ENCODE measurements around the gene HTT. TPM values are rescaled to one million over a fixed set of nuclear protein-coding genes. Genes with fewer than 3 reads are reported as not detected.
A peak's percentile ranks its signal among the peaks of the same experiment; 100 is the strongest.

The HTT gene
- total RNA-seq: 49.8 TPM

- intact Hi-C loops (cut with DNase I): no loop called here
- Histone ChIP-seq H3K27me3 (no peaks in the 10 kb centered on the region), H3K4me1 (peaks cover 35% of the 10 kb centered on the region), H3K4me3 (peak within 1 kb of the TSS; percentile 79 to 87), H3K9me3 (no peaks in the 10 kb centered on the region), H3K36me3 (no peaks in the 10 kb centered on the region), H3K27ac (peak within 1 kb of the TSS; percentile 85)
- peak; percentile 96 to 99 for DNase-seq (ENCODE audit: extremely low spot score in 2 of 2)
- TF ChIP-seq CTCF (IDR thresholded peaks at IDR 0.05): no peak
- TF ChIP-seq POLR2A (IDR thresholded peaks at IDR 0.05): peak in 1 of 2 donors; percentile 51
- peak in 1 of 2 donors; percentile 74 for TF ChIP-seq POLR2AphosphoS5 (IDR thresholded peaks at IDR 0.05; ENCODE audit: insufficient read depth in 1 of 2, low read depth in 1 of 2)
Observed at GRCh38 chr4:3074078-3074845, at the start of gene HTT, which contains the start of gene HTT-AS. Gene HTT (plus strand): TSS chr4:3074681. CDS start chr4:3074826, 145 bp downstream. Gene HTT-AS (minus strand): TSS chr4:3074538.

- Histone ChIP-seq H3K4me3 (no peak overlapping the region), H3K27me3 (no peaks in the 10 kb centered on the region), H3K9me3 (no peaks in the 10 kb centered on the region), H3K36me3 (no peaks in the 10 kb centered on the region), H3K27ac (no peak overlapping the region), H3K4me1 (no peaks in the 10 kb centered on the region)
- intact Hi-C loops (cut with DNase I): no loop called here
- DNase-seq (ENCODE audit: extremely low spot score in 2 of 2): no peak
- no peak for TF ChIP-seq POLR2A (IDR thresholded peaks at IDR 0.05)
- TF ChIP-seq CTCF (IDR thresholded peaks at IDR 0.05): no peak
- no peak for TF ChIP-seq POLR2AphosphoS5 (IDR thresholded peaks at IDR 0.05; ENCODE audit: insufficient read depth in 1 of 2, low read depth in 1 of 2)
Observed at GRCh38 chr4:3025881-3026280, 48.6 kb upstream of the HTT start.

- Histone ChIP-seq H3K27ac (no peak overlapping the region), H3K9me3 (no peaks in the 10 kb centered on the region), H3K27me3 (no peaks in the 10 kb centered on the region), H3K36me3 (no peaks in the 10 kb centered on the region), H3K4me3 (no peak overlapping the region), H3K4me1 (no peaks in the 10 kb centered on the region)
- no peak for DNase-seq (ENCODE audit: extremely low spot score in 2 of 2)
- intact Hi-C loops (cut with DNase I): no loop called here
- TF ChIP-seq POLR2A (IDR thresholded peaks at IDR 0.05) (no peak), POLR2AphosphoS5 (IDR thresholded peaks at IDR 0.05; ENCODE audit: insufficient read depth in 1 of 2, low read depth in 1 of 2) (no peak), CTCF (IDR thresholded peaks at IDR 0.05) (no peak)
Observed at GRCh38 chr4:3026540-3026939, 47.9 kb upstream of the HTT start.

GRCh38 chr4:3029464-3029863, 45.0 kb upstream of the HTT start:
- TF ChIP-seq POLR2A (IDR thresholded peaks at IDR 0.05) (no peak), POLR2AphosphoS5 (IDR thresholded peaks at IDR 0.05; ENCODE audit: insufficient read depth in 1 of 2, low read depth in 1 of 2) (no peak), CTCF (IDR thresholded peaks at IDR 0.05) (no peak)
- H3K36me3 ChIP-seq: no peaks in the 10 kb centered on the region
- no peak for DNase-seq (ENCODE audit: extremely low spot score in 2 of 2)
- no peaks in the 10 kb centered on the region for H3K4me1 ChIP-seq
- H3K27me3 ChIP-seq: no peaks in the 10 kb centered on the region
- H3K27ac ChIP-seq: no peak overlapping the region
- no peak overlapping the region for H3K4me3 ChIP-seq
- intact Hi-C loops (cut with DNase I): no loop called here
- no peaks in the 10 kb centered on the region for H3K9me3 ChIP-seq
